ENCODE results near the gene CS. TPM values are rescaled to one million over a fixed set of nuclear protein-coding genes. Genes with fewer than 3 reads are reported as not detected.

CS gene
- total RNA-seq, 4 donors from 2014 or later = 102 to 174 (median 103) TPM

DNA sequence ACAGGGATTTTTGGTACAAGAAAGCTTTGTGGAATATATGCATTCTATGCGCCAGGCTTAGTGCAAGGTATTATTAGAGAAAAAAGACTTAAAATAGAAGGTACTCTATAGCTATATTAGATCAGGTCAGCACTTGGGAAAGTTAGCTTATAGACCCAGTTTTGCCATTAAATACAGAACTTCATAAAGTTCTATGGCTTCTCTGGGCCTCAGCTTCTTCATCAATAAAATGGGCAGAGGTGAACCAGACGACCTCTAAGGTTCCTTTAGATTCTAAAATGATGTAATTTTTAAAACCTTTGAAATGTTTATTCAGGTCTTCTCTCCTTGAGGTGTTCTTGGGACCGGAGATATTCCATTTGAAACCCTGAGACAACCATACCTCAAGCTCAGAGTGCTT is 8.6 kb upstream of the CS start:
- no peak overlapping the region for H3K4me3 ChIP-seq
- WGBS, 2 donors (ENCODE audit: low coverage in 1 of 2) = 86 to 88% methylated on average over 3 of the region's 3 CpGs
- TF ChIP-seq EP300 (IDR thresholded peaks at IDR 0.05) = no peak
- TF ChIP-seq CTCF (IDR thresholded peaks at IDR 0.05) = no peak
- TF ChIP-seq POLR2A (IDR thresholded peaks at IDR 0.05) = no peak
- no peak for TF ChIP-seq POLR2AphosphoS5 (IDR thresholded peaks at IDR 0.05)
- no peaks in the 10 kb centered on the region for H3K9me3 ChIP-seq
- H3K27ac ChIP-seq = no peak overlapping the region
- H3K4me1 ChIP-seq = no peaks in the 10 kb centered on the region
- H3K27me3 ChIP-seq = no peaks in the 10 kb centered on the region
- H3K36me3 ChIP-seq = peaks cover 0 to 97% of the 10 kb centered on the region in 2 donors
- no peak for ATAC-seq

DNA sequence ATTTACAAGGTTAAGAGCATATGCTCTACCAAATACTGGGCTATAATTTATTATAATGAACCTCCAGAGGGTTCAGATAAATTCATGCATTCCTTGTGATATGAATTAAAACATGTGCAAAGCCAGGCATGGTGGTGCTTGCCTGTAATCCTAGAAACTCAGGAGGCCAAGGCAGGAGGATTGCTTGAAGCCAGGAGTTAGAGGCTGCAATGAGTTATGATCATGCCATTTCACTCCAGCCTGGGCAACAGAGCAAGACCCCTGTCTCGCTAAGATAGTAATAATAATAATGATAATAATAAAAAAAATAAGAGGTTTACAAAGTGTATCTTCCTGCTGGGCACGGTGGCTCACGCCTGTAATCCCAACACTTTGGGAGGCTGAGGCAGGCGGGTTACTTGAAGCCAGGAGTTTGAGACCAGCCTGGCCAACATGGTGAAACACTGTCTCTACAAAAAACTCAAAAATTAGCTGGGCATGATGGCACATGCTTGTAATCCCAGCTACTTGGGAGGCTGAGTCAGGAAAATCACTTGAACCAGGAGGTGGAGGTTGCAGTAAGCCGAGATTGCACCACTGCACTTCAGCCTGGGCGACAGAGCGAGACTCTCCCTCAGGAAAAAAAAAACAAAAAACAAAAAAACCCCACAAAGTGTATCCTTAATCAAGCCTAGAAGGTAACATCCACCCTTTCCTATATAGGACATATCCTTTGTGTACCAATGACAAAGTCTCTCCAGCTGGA is 7.3 kb upstream of the CS start:
- no peaks in the 10 kb centered on the region for H3K27me3 ChIP-seq

DNA sequence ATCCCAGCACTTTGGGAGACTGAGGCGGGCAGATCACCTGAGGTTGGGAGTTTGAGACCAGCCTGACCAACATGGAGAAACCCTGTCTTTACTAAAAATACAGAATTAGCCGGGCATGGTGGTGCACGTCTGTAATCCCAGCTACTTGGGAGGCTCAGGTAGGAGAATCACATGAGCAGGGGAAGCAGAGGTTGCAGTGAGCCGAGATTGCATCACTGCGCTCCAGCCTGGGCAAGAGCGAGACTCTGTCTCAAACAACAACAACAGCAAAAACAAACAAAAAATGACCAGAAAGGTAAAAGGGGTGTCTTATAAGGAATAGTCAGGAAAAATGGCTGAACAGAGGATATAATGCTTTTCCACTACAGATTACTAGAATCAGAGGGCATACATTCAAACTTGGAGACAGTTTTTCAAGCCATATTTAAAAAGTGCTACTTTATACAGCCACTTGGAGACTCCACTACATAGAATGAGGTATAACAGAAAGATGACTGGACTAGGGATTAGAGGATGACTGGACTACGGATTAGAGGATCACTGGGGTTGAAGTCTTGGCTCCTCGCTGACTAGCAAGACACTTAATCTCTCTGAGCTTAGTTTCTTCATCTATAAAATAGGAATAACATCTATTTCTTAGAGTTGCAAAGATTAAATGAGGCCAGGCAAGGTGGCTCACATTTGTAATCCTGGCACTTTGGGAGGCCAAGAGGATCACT is 4.9 kb upstream of the CS start:
- no peak for ATAC-seq
- H3K4me3 ChIP-seq = no peak overlapping the region

More for the DNA sequence above, 7.3 kb upstream of the CS start:
- Histone ChIP-seq H3K4me3 (no peak overlapping the region), H3K9me3 (no peaks in the 10 kb centered on the region), H3K4me1 (peaks cover 0 to 7% (median 0%) of the 10 kb centered on the region in 3 donors), H3K27ac (no peak overlapping the region), H3K36me3 (peaks cover 0 to 86% of the 10 kb centered on the region in 2 donors)
- 89 to 90% methylated on average over 4 to 7 of the region's 7 CpGs for WGBS, 2 donors (ENCODE audit: low coverage in 1 of 2)
- no peak for ATAC-seq
- TF ChIP-seq POLR2A (IDR thresholded peaks at IDR 0.05) = no peak
- no peak for TF ChIP-seq EP300 (IDR thresholded peaks at IDR 0.05)
- no peak for TF ChIP-seq POLR2AphosphoS5 (IDR thresholded peaks at IDR 0.05)
- no peak for TF ChIP-seq CTCF (IDR thresholded peaks at IDR 0.05)

DNA sequence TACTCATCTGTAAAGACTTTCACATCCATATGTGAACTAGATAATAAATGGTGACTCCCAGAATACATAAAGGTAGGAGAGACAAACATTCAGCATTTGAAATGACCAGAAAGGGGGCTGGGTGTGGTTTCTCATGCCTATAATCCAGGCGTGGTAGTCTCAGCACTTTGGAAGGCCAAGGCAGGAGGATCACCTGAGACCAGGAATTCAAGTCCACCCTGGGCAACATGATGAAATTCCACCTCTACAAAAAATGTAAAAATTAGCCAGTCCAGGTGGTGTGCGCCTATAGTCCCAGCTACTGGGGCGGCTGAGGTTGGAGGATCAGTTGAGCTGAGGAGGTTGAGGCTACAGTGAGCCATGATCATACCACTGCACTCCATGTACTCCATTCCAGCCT is 4.1 kb upstream of the CS start:
- 84% methylated on average over 2 of the region's 3 CpGs; no CpG with 5 or more reads in 1 of the 2 donors for WGBS, 2 donors (ENCODE audit: low coverage in 1 of 2)
- H3K36me3 ChIP-seq = peaks cover 0 to 55% of the 10 kb centered on the region in 2 donors
- TF ChIP-seq CTCF (IDR thresholded peaks at IDR 0.05) = no peak
- no peak for TF ChIP-seq POLR2A (IDR thresholded peaks at IDR 0.05)
- TF ChIP-seq POLR2AphosphoS5 (IDR thresholded peaks at IDR 0.05) = no peak
- TF ChIP-seq EP300 (IDR thresholded peaks at IDR 0.05) = no peak

More for the DNA sequence above, 4.9 kb upstream of the CS start:
- peaks cover 0 to 62% of the 10 kb centered on the region in 2 donors for H3K36me3 ChIP-seq
- no peaks in the 10 kb centered on the region for H3K27me3 ChIP-seq
- no peaks in the 10 kb centered on the region for H3K9me3 ChIP-seq
- no peak overlapping the region for H3K27ac ChIP-seq
- no peak for TF ChIP-seq POLR2AphosphoS5 (IDR thresholded peaks at IDR 0.05)
- TF ChIP-seq EP300 (IDR thresholded peaks at IDR 0.05) = no peak
- TF ChIP-seq POLR2A (IDR thresholded peaks at IDR 0.05) = no peak
- TF ChIP-seq CTCF (IDR thresholded peaks at IDR 0.05) = no peak
- 88 to 89% methylated on average over 3 to 5 of the region's 8 CpGs for WGBS, 2 donors (ENCODE audit: low coverage in 1 of 2)
- H3K4me1 ChIP-seq = peaks cover 0 to 27% (median 9%) of the 10 kb centered on the region in 3 donors

More for the DNA sequence above, 4.1 kb upstream of the CS start:
- Histone ChIP-seq H3K27ac (no peak overlapping the region), H3K4me1 (peaks cover 0 to 29% (median 9%) of the 10 kb centered on the region in 3 donors), H3K4me3 (no peak overlapping the region), H3K27me3 (no peaks in the 10 kb centered on the region), H3K9me3 (no peaks in the 10 kb centered on the region)
- no peak for ATAC-seq
